Fibroblast of the aortic adventitia (primary cell): ENCODE data around the gene SUSD1. TPM values are rescaled to one million over a fixed set of nuclear protein-coding genes. Genes with fewer than 3 reads are reported as not detected.

Experiments
- DNase-seq: peaks from one replicate; pipeline ENCODE4 v3.0.0-alpha.2; 2010; ENCODE audit warnings: low read depth
- H3K4me3 ChIP-seq: 2 replicates; pipeline ENCODE4 v1.5.1; 2011; ENCODE audit warnings: low read depth, mild to moderate bottlenecking, control low read depth, low read length, moderate library complexity
- total RNA-seq: library from RNA; depleted of rRNA; stranded (reverse); fragments of >200 nt; gene quantifications from 2 replicates; pipeline ENCODE4 v1.2.3, GENCODE V29; 2012; ENCODE audit warnings: low replicate concordance
- TF ChIP-seq, protein P1 (sequence below): IDR thresholded peaks from 2 replicates; pipeline ENCODE4 v1.5.1; 2011; ENCODE audit warnings: mild to moderate bottlenecking, low read length, control low read depth, inconsistent platforms; ENCODE audit not compliant: insufficient read depth

The SUSD1 gene
- total RNA-seq, 1 donor: 16.4 TPM

DNA sequence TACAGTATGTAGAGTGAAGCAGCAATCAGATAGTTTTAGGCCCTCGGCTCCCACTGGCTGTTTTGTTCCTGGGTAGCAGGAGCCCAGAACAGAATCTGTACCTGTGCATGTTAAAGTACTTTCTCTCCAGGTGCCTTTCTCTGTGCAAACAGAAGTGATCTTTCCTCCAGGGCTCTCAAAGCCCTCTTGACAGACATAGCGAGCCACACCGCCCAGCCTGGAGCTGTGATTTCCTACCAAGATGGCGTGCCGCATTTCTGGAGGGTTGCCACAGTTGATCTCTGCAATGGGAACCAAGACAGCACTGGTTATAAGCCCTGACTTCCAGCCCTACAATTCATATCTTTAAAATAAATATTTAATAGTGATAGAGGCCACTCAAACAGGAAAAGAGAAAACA, 50.9 kb downstream of the SUSD1 start:
- H3K4me3 ChIP-seq: no peak overlapping the region
- DNase-seq: no peak
- TF ChIP-seq, protein P1, sequence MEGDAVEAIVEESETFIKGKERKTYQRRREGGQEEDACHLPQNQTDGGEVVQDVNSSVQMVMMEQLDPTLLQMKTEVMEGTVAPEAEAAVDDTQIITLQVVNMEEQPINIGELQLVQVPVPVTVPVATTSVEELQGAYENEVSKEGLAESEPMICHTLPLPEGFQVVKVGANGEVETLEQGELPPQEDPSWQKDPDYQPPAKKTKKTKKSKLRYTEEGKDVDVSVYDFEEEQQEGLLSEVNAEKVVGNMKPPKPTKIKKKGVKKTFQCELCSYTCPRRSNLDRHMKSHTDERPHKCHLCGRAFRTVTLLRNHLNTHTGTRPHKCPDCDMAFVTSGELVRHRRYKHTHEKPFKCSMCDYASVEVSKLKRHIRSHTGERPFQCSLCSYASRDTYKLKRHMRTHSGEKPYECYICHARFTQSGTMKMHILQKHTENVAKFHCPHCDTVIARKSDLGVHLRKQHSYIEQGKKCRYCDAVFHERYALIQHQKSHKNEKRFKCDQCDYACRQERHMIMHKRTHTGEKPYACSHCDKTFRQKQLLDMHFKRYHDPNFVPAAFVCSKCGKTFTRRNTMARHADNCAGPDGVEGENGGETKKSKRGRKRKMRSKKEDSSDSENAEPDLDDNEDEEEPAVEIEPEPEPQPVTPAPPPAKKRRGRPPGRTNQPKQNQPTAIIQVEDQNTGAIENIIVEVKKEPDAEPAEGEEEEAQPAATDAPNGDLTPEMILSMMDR: no peak

DNA sequence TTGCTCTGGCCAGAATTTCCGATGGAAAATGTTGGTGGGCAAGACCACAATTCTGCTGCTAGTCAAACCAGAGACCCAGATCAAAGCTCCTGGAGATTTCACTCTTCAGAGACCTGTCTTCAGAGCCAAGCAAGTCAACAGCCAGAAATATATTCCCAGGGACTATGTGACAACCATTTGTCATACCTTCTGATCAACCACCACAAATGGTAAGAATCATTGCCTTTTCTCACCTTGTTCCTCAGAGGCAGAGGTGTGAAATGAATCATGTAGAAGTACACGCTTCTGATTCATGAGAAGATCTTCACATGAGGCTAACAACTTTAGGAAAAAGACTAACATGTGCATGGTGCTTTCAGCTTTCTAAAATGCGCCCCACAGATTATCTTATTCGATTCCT, 53.5 kb downstream of the SUSD1 start:
- no peak overlapping the region for H3K4me3 ChIP-seq
- DNase-seq: no peak
- TF ChIP-seq, protein P1: no peak

DNA sequence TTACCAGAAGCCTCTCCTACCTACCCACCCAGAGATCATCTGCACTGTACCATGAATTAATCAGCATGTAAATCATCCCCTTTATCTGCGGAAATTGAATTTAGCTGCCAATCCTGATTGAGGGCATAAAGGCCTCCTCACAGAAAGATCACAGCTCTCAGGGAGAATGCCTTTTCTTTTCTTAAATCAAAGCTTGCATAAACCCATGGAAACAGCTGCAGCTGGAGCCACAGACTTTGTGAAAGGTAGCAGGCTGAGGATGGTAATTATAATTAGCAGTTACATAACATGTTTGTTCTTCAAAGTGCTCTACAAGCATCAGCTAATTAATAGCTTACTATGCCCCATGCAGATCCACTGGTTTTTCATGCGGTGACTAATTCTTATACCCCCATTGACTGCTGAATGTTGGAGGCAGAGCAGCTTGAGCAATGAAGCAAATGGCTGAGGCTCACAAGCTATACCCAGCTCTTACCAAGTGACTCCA, 54.6 kb downstream of the SUSD1 start:
- DNase-seq: no peak
- no peak overlapping the region for H3K4me3 ChIP-seq
- TF ChIP-seq, protein P1: no peak

DNA sequence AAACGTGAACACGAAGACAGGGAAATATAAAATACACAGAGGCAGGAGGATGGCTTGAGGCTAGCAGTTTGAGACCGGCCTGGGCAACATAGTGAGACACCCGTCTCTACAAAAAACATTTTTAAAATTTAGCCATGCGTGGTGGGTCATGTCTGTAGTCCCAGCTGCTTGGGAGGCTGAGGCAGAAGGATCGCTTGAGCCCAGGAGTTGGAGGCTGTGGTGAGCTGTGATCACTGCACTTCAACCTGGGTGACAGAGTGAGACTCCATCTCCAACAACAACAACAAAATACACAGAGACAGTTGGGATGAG, 55.1 kb downstream of the SUSD1 start:
- TF ChIP-seq, protein P1: no peak
- no peak overlapping the region for H3K4me3 ChIP-seq
- DNase-seq: no peak

DNA sequence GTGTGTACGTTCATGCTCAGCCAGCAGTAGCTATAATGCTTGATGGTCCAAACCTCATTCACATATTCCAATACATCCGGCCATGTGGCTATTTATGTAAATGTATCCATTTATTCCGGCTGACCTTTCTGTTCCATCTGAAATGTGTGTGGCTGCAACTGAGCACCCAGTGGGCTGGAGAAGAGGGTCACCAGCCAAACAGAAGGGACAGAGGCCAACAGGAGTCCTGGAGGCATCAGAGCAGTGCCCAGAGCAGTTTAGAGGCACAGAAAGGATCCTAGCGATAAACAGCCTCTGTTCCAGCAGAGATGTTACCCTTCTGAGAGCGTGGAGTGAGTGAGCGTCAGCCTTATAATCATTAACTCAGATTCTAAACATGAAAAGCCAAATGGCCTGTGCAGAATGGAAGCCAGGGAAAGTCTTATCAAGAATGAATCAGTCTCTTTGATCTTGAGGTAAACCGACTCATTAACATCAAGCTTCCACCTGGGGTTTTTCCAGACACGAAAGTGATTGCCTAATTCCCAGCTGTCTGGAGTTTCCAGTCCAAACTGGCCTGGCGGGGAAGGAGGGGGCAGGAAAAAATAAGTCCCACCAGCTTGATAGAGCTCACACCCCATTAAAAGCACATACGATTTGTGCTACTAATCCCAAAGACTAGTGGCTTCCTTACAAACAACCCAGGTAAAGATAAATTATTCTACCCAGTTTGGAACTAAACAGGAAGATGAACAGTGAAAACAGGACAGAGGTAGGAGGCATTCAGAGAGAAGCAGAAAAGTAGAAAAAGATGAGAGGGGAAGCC, 55.7 kb downstream of the SUSD1 start:
- TF ChIP-seq, protein P1: no peak
- H3K4me3 ChIP-seq: no peak overlapping the region
- DNase-seq: no peak

DNA sequence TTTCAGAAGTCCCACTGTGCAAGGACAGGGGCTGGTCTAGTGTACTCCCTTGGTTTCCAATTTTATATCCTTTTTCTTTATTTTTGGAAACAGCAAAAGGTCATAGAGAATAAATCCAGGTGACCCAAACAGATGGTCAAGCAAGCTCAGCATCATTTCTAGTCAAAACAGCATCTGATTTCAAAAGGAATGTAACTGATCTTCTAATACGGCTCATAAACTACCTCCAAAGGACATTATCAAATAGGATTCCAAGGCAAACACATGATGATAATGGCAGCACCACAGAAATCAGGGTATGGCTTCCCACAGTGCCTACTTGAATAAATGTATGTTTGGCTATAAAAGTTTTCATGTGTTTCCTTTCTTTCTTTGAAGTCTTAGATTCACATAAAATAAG, 57.1 kb downstream of the SUSD1 start:
- TF ChIP-seq, protein P1: no peak
- no peak for DNase-seq
- H3K4me3 ChIP-seq: no peak overlapping the region
